Smooth muscle cell of bladder (primary cell): Measurements from ENCODE around the gene PLEKHA8. TPM values are rescaled to one million over a fixed set of nuclear protein-coding genes. Genes with fewer than 3 reads are reported as not detected.

Experiments
- total RNA-seq: library from RNA; depleted of rRNA; stranded (reverse); fragments of >200 nt; gene quantifications from 2 replicates; pipeline ENCODE4 v1.2.3, GENCODE V29; 2014

Gene PLEKHA8
- total RNA-seq = 10.1 and 11.4 TPM in 2 replicates

GRCh38 chr7:30028216-30028748 lies at the start of gene PLEKHA8:
PLEKHA8 (plus strand) TSS chr7:30028412; CDS start chr7:30028763, 351 bp downstream.

GRCh38 chr7:29989257-29989995 lies 38.8 kb upstream of the PLEKHA8 start, which contains the start of gene SCRN1:
SCRN1 (minus strand) TSS chr7:29989801; CDS start chr7:29969067, 20,734 bp downstream.

GRCh38 chr7:30026229-30027064 lies 1.8 kb upstream of the PLEKHA8 start, which contains the start of gene FKBP14:
FKBP14 (minus strand) TSS chr7:30026702; CDS start chr7:30026508, 194 bp downstream.

GRCh38 chr7:30134611-30135300 lies 106.5 kb downstream of the PLEKHA8 start, which contains the start of gene MTURN:
MTURN (plus strand) TSS chr7:30134986; CDS start chr7:30135137, 151 bp downstream.

Other genes starting within 250 kb of the PLEKHA8 start
- gene WIPF3, start 221.9 kb upstream of the PLEKHA8 start, total RNA-seq = under 0.01 TPM in 1 of 2 replicates, not detected in the other
- 76.4 and 100 TPM in 2 replicates for gene SCRN1, start 38.6 kb upstream of the PLEKHA8 start, total RNA-seq
- gene FKBP14, start 1.7 kb upstream of the PLEKHA8 start, total RNA-seq = 32.0 and 37.2 TPM in 2 replicates
- gene MTURN, start 106.6 kb downstream of the PLEKHA8 start, total RNA-seq = 13.1 and 17.2 TPM in 2 replicates